ENCODE data around the gene TMEM125.

GRCh38 chr1:43222879-43223278, 46.9 kb upstream of the TMEM125 start:
- TF ChIP-seq, protein P1, sequence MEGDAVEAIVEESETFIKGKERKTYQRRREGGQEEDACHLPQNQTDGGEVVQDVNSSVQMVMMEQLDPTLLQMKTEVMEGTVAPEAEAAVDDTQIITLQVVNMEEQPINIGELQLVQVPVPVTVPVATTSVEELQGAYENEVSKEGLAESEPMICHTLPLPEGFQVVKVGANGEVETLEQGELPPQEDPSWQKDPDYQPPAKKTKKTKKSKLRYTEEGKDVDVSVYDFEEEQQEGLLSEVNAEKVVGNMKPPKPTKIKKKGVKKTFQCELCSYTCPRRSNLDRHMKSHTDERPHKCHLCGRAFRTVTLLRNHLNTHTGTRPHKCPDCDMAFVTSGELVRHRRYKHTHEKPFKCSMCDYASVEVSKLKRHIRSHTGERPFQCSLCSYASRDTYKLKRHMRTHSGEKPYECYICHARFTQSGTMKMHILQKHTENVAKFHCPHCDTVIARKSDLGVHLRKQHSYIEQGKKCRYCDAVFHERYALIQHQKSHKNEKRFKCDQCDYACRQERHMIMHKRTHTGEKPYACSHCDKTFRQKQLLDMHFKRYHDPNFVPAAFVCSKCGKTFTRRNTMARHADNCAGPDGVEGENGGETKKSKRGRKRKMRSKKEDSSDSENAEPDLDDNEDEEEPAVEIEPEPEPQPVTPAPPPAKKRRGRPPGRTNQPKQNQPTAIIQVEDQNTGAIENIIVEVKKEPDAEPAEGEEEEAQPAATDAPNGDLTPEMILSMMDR (conservative IDR thresholded peaks at IDR 0.05; ENCODE audit: low read length): no peak
- TF ChIP-seq EZH2phosphoT487 (IDR thresholded peaks at IDR 0.05; ENCODE audit: borderline replicate concordance, low read depth, low read length): no peak

All from OCI-LY7 (cell line).